H9 (cell line): ENCODE measurements around the gene HDLBP. TPM values are rescaled to one million over a fixed set of nuclear protein-coding genes. Genes with fewer than 3 reads are reported as not detected.

Experiments
- DNase-seq: peaks from one replicate; pipeline ENCODE4 v3.0.0-alpha.2; 2017
- H2AFZ ChIP-seq: one replicate; pipeline ENCODE4 v1.6.1; 2013; ENCODE audit warnings: mild to moderate bottlenecking, low read length, control low read depth, moderate library complexity
- H2AK5ac ChIP-seq: 2 replicates; pipeline ENCODE4 v1.6.1; 2013; ENCODE audit warnings: low read length, control low read depth, mixed read lengths; ENCODE audit not compliant: insufficient read length
- H2BK120ac ChIP-seq: one replicate; pipeline ENCODE4 v1.6.1; 2013; ENCODE audit warnings: low read depth, mild to moderate bottlenecking, low read length, control low read depth, inconsistent platforms; ENCODE audit not compliant: poor library complexity, severe bottlenecking
- H2BK12ac ChIP-seq: 2 replicates; pipeline ENCODE4 v1.6.1; 2013; ENCODE audit warnings: low read length, control low read depth, mixed read lengths, low read depth; ENCODE audit not compliant: insufficient read length
- H2BK15ac ChIP-seq: 2 replicates; pipeline ENCODE4 v1.6.1; 2013; ENCODE audit warnings: low read depth, low read length, control low read depth
- H2BK20ac ChIP-seq: one replicate; pipeline ENCODE4 v1.6.1; 2013; ENCODE audit warnings: low read depth, mild to moderate bottlenecking, low read length, control low read depth, inconsistent platforms; ENCODE audit not compliant: poor library complexity, severe bottlenecking
- H2BK5ac ChIP-seq: 2 replicates; pipeline ENCODE4 v1.6.1; 2013; ENCODE audit warnings: low read length, control low read depth, mixed read lengths; ENCODE audit not compliant: insufficient read length
- H3K14ac ChIP-seq: 2 replicates; pipeline ENCODE4 v1.6.1; 2013; ENCODE audit warnings: low read length, control low read depth; ENCODE audit not compliant: insufficient read depth
- H3K18ac ChIP-seq: 2 replicates; pipeline ENCODE4 v1.6.1; 2013; ENCODE audit warnings: low read depth, mild to moderate bottlenecking, mixed read lengths, low read length, control low read depth; ENCODE audit not compliant: insufficient read length
- H3K23ac ChIP-seq: 2 replicates; pipeline ENCODE4 v1.6.1; 2013; ENCODE audit warnings: low read length, control low read depth, mixed read lengths, low read depth; ENCODE audit not compliant: insufficient read length
- H3K23me2 ChIP-seq: 2 replicates; pipeline ENCODE4 v1.6.1; 2013; ENCODE audit warnings: low read depth, mild to moderate bottlenecking, mixed read lengths, low read length, control low read depth; ENCODE audit not compliant: insufficient read length, poor library complexity, severe bottlenecking
- H3K27ac ChIP-seq: 2 replicates; pipeline ENCODE4 v1.5.1; 2013; ENCODE audit warnings: low read length, control low read depth, mixed read lengths, low read depth; ENCODE audit not compliant: insufficient read length
- H3K27me3 ChIP-seq: 2 replicates; pipeline ENCODE4 v1.6.1; 2013; ENCODE audit warnings: low read length, control low read depth, inconsistent platforms; ENCODE audit not compliant: insufficient read depth
- H3K4ac ChIP-seq: 2 replicates; pipeline ENCODE4 v1.6.1; 2013; ENCODE audit warnings: low read depth, mild to moderate bottlenecking, control low read depth, inconsistent platforms, low read length, moderate library complexity
- H3K4me1 ChIP-seq: 2 replicates; pipeline ENCODE4 v1.6.1; 2013; ENCODE audit warnings: low read length, control low read depth, inconsistent platforms; ENCODE audit not compliant: insufficient read depth
- H3K4me2 ChIP-seq: 2 replicates; pipeline ENCODE4 v1.6.1; 2013; ENCODE audit warnings: low read length, control low read depth, mixed read lengths; ENCODE audit not compliant: insufficient read length, insufficient read depth
- H3K56ac ChIP-seq: 2 replicates; pipeline ENCODE4 v1.6.1; 2013; ENCODE audit warnings: low read depth, mild to moderate bottlenecking, mixed read lengths, low read length, control low read depth; ENCODE audit not compliant: insufficient read length
- H3K79me1 ChIP-seq: 2 replicates; pipeline ENCODE4 v1.6.1; 2013; ENCODE audit warnings: low read depth, mild to moderate bottlenecking, moderate library complexity, low read length, control low read depth, inconsistent platforms; ENCODE audit not compliant: insufficient read depth, poor library complexity, severe bottlenecking
- H3K79me2 ChIP-seq: 2 replicates; pipeline ENCODE4 v1.6.1; 2013; ENCODE audit warnings: low read length, control low read depth, inconsistent platforms; ENCODE audit not compliant: insufficient read depth
- H3K9ac ChIP-seq: 2 replicates; pipeline ENCODE4 v1.6.1; 2013; ENCODE audit warnings: low read length, control low read depth, mixed read lengths; ENCODE audit not compliant: insufficient read length; ENCODE audit errors: extremely low read depth
- H3K9me3 ChIP-seq: one replicate; pipeline ENCODE4 v1.6.1; 2013; ENCODE audit warnings: low read depth, low read length, inconsistent platforms; ENCODE audit not compliant: control insufficient read depth
- H3T11ph ChIP-seq: one replicate; pipeline ENCODE4 v1.6.1; 2013; ENCODE audit warnings: mild to moderate bottlenecking, low read length, control low read depth, inconsistent platforms
- H4K20me1 ChIP-seq: one replicate; pipeline ENCODE4 v1.6.1; 2013; ENCODE audit not compliant: control insufficient read depth, insufficient read length, insufficient read depth
- H4K5ac ChIP-seq: 2 replicates; pipeline ENCODE4 v1.6.1; 2013; ENCODE audit warnings: low read depth, mild to moderate bottlenecking, mixed read lengths, low read length, control low read depth; ENCODE audit not compliant: insufficient read length
- H4K8ac ChIP-seq: replicated peaks from 2 replicates; pipeline ENCODE4 v1.6.1; 2013; ENCODE audit warnings: low read length, control low read depth, mixed read lengths, low read depth; ENCODE audit not compliant: insufficient read length
- H4K91ac ChIP-seq: 2 replicates; pipeline ENCODE4 v1.6.1; 2013; ENCODE audit warnings: low read depth, mild to moderate bottlenecking, moderate library complexity, mixed read lengths, low read length, control low read depth; ENCODE audit not compliant: insufficient read length
- H3K27ac Mint-ChIP-seq, 3 experiments: 2 replicates in 2 of 3; 3 replicates in 1 of 3; pipeline ENCODE4 v1.8.0; 2020 to 2021; ENCODE audit warnings: mixed read lengths in 3 of 3, mild to moderate bottlenecking in 1 of 3, moderate library complexity in 1 of 3
- H3K27me3 Mint-ChIP-seq: 2 replicates; pipeline ENCODE4 v1.8.0; 2021; ENCODE audit warnings: low read depth, mild to moderate bottlenecking, moderate library complexity, mixed read lengths
- H3K36me3 Mint-ChIP-seq, 3 experiments: 2 replicates in 2 of 3; 3 replicates in 1 of 3; pipeline ENCODE4 v1.8.0; 2020 to 2021; ENCODE audit warnings: low read depth in 3 of 3, mixed read lengths in 3 of 3; ENCODE audit not compliant: insufficient read depth in 1 of 3
- H3K4me1 Mint-ChIP-seq, 2 experiments: 2 replicates each; pipeline ENCODE4 v1.8.0; 2020; ENCODE audit warnings: mixed read lengths in 2 of 2
- H3K4me3 Mint-ChIP-seq, 2 experiments: 2 replicates in 1 of 2; 3 replicates in 1 of 2; pipeline ENCODE4 v1.8.0; 2020 to 2021; ENCODE audit warnings: mild to moderate bottlenecking in 2 of 2, mixed read lengths in 2 of 2, moderate library complexity in 1 of 2
- H3K9me3 Mint-ChIP-seq, 2 experiments: 2 replicates in 1 of 2; 3 replicates in 1 of 2; pipeline ENCODE4 v1.8.0; 2020; ENCODE audit warnings: mild to moderate bottlenecking in 2 of 2, mixed read lengths in 2 of 2, moderate library complexity in 1 of 2
- CTCF ChIP-seq: fragments of 200-600 bp; sonication (generic); conservative IDR thresholded peaks from 3 replicates; pipeline ENCODE4 v1.8.0; 2021; ENCODE audit warnings: antibody characterized with exemption, mild to moderate bottlenecking
- WGBS: extraction: QIAGEN DNeasy Blood & Tissue Kit; methylation state at CpG from one replicate; pipeline ENCODE4 v1.1.7; 2013; ENCODE audit warnings: missing lambda C conversion rate, low lambda C conversion rate, mixed read lengths; ENCODE audit not compliant: insufficient read length; ENCODE audit errors: extremely low coverage; 5-methylcytosine and 5-hydroxymethylcytosine counted together
- total RNA-seq: library from RNA; stranded (reverse); gene quantifications from 2 replicates; pipeline ENCODE4 v1.2.1, GENCODE V29; 2021

Gene HDLBP
- total RNA-seq, 1 experiment from 2014 or later: 364 TPM

- H2BK20ac ChIP-seq: no peak overlapping the region
- no peak overlapping the region for H3K23ac ChIP-seq
- no peak overlapping the region for H4K91ac ChIP-seq
- no peak overlapping the region for H2AK5ac ChIP-seq
- H2BK120ac ChIP-seq: no peak overlapping the region
- H3K4ac ChIP-seq: no peak overlapping the region
- no peak overlapping the region for H3K56ac ChIP-seq
- no peaks in the 10 kb centered on the region for H3K79me1 ChIP-seq
- H3T11ph ChIP-seq: no peak overlapping the region
- no peak overlapping the region for H2BK5ac ChIP-seq
- DNase-seq: no peak
- no peak overlapping the region for H2BK12ac ChIP-seq
- H3K4me1 ChIP-seq: no peaks in the 10 kb centered on the region
- no peaks in the 10 kb centered on the region for H3K4me1 Mint-ChIP-seq
- H3K9me3 ChIP-seq: no peaks in the 10 kb centered on the region
- no peak overlapping the region for H3K9ac ChIP-seq
- 0 out of 7 replicates have a peak overlapping the region, but pooled peaks of 1 of the 3 experiments have one; percentile 42 for H3K27ac Mint-ChIP-seq
- H3K27me3 ChIP-seq: no peaks in the 10 kb centered on the region
- H4K5ac ChIP-seq: no peak overlapping the region
- no peak overlapping the region for H3K18ac ChIP-seq
- no peak overlapping the region for H4K8ac ChIP-seq
- no peak overlapping the region for H3K4me3 Mint-ChIP-seq
- no peak overlapping the region for H2BK15ac ChIP-seq
- H3K79me2 ChIP-seq: no peaks in the 10 kb centered on the region
- H3K23me2 ChIP-seq: no peaks in the 10 kb centered on the region
- peaks cover 60 to 98% (median 95%) of the 10 kb centered on the region in 3 experiments for H3K36me3 Mint-ChIP-seq
- H3K4me2 ChIP-seq: no peak overlapping the region
- no peak overlapping the region for H2AFZ ChIP-seq
- no peak overlapping the region for H3K14ac ChIP-seq
- no CpG with 5 or more reads among the region's 11 CpGs for WGBS
- no peaks in the 10 kb centered on the region for H3K9me3 Mint-ChIP-seq
- no peak for TF ChIP-seq CTCF
- no peak overlapping the region for H3K27ac ChIP-seq
- H3K27me3 Mint-ChIP-seq: no peaks in the 10 kb centered on the region
- no peaks in the 10 kb centered on the region for H4K20me1 ChIP-seq
These were observed 67.2 kb downstream of the HDLBP start for GRCh38 chr2:241248289-241248688.
